Eye (tissue), 1 donor: Measurements from ENCODE around the gene ASPN.

Experiments used
- DNase-seq: peaks from one replicate; pipeline ENCODE4 v3.0.0-alpha.2; 2015

The ASPN gene

GRCh38 chr9:92503156-92503555 lies 20.9 kb upstream of the ASPN start:
- no peak for DNase-seq

GRCh38 chr9:92501671-92502393 lies 19.5 kb upstream of the ASPN start:
- DNase-seq = no peak

GRCh38 chr9:92500725-92501124 lies 18.4 kb upstream of the ASPN start:
- no peak for DNase-seq

GRCh38 chr9:92499701-92500100 lies 17.4 kb upstream of the ASPN start:
- no peak for DNase-seq

GRCh38 chr9:92496396-92497176 lies 14.3 kb upstream of the ASPN start:
- no peak for DNase-seq

- DNase-seq = no peak
Observed at GRCh38 chr9:92494856-92495255, 12.6 kb upstream of the ASPN start.

- DNase-seq = no peak
Observed at GRCh38 chr9:92493749-92494387, 11.6 kb upstream of the ASPN start.

GRCh38 chr9:92492781-92493401 lies 10.6 kb upstream of the ASPN start:
- DNase-seq = no peak

- no peak for DNase-seq
Observed at GRCh38 chr9:92488681-92489550, 6.6 kb upstream of the ASPN start.

GRCh38 chr9:92486371-92486770 lies 4.1 kb upstream of the ASPN start:
- no peak for DNase-seq

GRCh38 chr9:92484563-92484962 lies 2.3 kb upstream of the ASPN start:
- no peak for DNase-seq

GRCh38 chr9:92483627-92484545 lies 1.6 kb upstream of the ASPN start:
- DNase-seq = no peak

- no peak for DNase-seq
Observed at GRCh38 chr9:92482805-92483204, 499 bp upstream of the ASPN start.

GRCh38 chr9:92480986-92481633 lies 1.2 kb downstream of the ASPN start:
- DNase-seq = no peak

GRCh38 chr9:92480291-92480771 lies 2.0 kb downstream of the ASPN start:
- peak; percentile 23 for DNase-seq

GRCh38 chr9:92479346-92479745 lies 3.0 kb downstream of the ASPN start:
- no peak for DNase-seq

- DNase-seq = no peak
Observed at GRCh38 chr9:92478783-92479182, 3.5 kb downstream of the ASPN start.

GRCh38 chr9:92476962-92477361 lies 5.3 kb downstream of the ASPN start:
- no peak for DNase-seq

- DNase-seq = no peak
Observed at GRCh38 chr9:92474587-92474986, 7.7 kb downstream of the ASPN start.

- no peak for DNase-seq
Observed at GRCh38 chr9:92468206-92468605, 14.1 kb downstream of the ASPN start.

- DNase-seq = no peak
Observed at GRCh38 chr9:92467511-92467910, 14.8 kb downstream of the ASPN start.
